Liver (tissue), 9 donors: ENCODE results near the gene PARP16. TPM values are rescaled to one million over a fixed set of nuclear protein-coding genes. Genes with fewer than 3 reads are reported as not detected.

ENCODE experiments used
- DNase-seq: peaks from one replicate; pipeline ENCODE4 v3.0.0-alpha.2; 2017; ENCODE audit warnings: low spot score
- H3K27ac ChIP-seq, 2 donors: one replicate each; pipeline ENCODE4 v1.7.0; 2013; ENCODE audit warnings: inconsistent platforms in 2 of 2, low read length in 2 of 2, control low read depth in 1 of 2, low read depth in 1 of 2, mild to moderate bottlenecking in 1 of 2
- H3K27me3 ChIP-seq, 4 donors: one replicate each; pipeline versions ENCODE4 v1.6.1 to v1.7.0; 2013; ENCODE audit warnings: low read length in 3 of 4, inconsistent platforms in 1 of 4, mild to moderate bottlenecking in 1 of 4, moderate library complexity in 1 of 4; ENCODE audit not compliant: control insufficient read depth in 4 of 4, insufficient read depth in 4 of 4
- H3K36me3 ChIP-seq, 4 donors: one replicate each; pipeline versions ENCODE4 v1.6.1 to v1.7.0; 2013; ENCODE audit warnings: low read length in 3 of 4, mild to moderate bottlenecking in 3 of 4, low read depth in 1 of 4, moderate library complexity in 1 of 4; ENCODE audit not compliant: control insufficient read depth in 4 of 4, insufficient read depth in 3 of 4
- H3K4me1 ChIP-seq, 4 donors: one replicate each; pipeline versions ENCODE4 v1.6.1 to v1.7.0; 2013; ENCODE audit warnings: low read length in 3 of 4, mild to moderate bottlenecking in 3 of 4, moderate library complexity in 1 of 4; ENCODE audit not compliant: control insufficient read depth in 4 of 4, insufficient read depth in 4 of 4
- H3K4me3 ChIP-seq, 3 donors: one replicate each; pipeline versions ENCODE4 v1.6.1 to v1.7.0; 2013; ENCODE audit warnings: low read length in 3 of 3, control low read depth in 1 of 3, low read depth in 1 of 3, mild to moderate bottlenecking in 1 of 3
- H3K9ac ChIP-seq, 2 donors: one replicate each; pipeline ENCODE4 v1.7.0; 2013; ENCODE audit warnings: low read length in 2 of 2, mild to moderate bottlenecking in 2 of 2, moderate library complexity in 2 of 2, control low read depth in 1 of 2, low read depth in 1 of 2
- H3K9me3 ChIP-seq, 4 donors: one replicate each; pipeline versions ENCODE4 v1.6.1 to v1.7.0; 2013; ENCODE audit warnings: low read length in 3 of 4; ENCODE audit not compliant: control insufficient read depth in 4 of 4
- ATF3 ChIP-seq: IDR thresholded peaks from 2 replicates; pipeline ENCODE4 v1.6.1; 2016; ENCODE audit warnings: antibody characterized with exemption
- CTCF ChIP-seq: fragments of 150-350 bp; IDR thresholded peaks from 2 replicates; pipeline ENCODE4 v1.5.1; 2017; ENCODE audit warnings: improper control_type of control experiment, low read depth, low read length; ENCODE audit not compliant: missing input control
- EGR1 ChIP-seq, 2 donors: IDR thresholded peaks; 2 replicates each; pipeline ENCODE4 v1.6.1; 2016 to 2018; ENCODE audit warnings: antibody characterized with exemption in 2 of 2, low read depth in 2 of 2
- FOXA1 ChIP-seq: IDR thresholded peaks from 2 replicates; pipeline ENCODE4 v1.6.1; 2016; ENCODE audit warnings: antibody characterized with exemption
- FOXA2 ChIP-seq: IDR thresholded peaks from 2 replicates; pipeline ENCODE4 v1.6.1; 2016; ENCODE audit warnings: antibody characterized with exemption
- GABPA ChIP-seq, 2 donors: IDR thresholded peaks in 1 of 2; conservative IDR thresholded peaks in 1 of 2; 2 replicates each; pipeline ENCODE4 v1.6.1; 2016; ENCODE audit warnings: antibody characterized with exemption in 2 of 2, mild to moderate bottlenecking in 1 of 2, moderate library complexity in 1 of 2
- HNF4A ChIP-seq, 2 donors: conservative IDR thresholded peaks; 2 replicates each; pipeline ENCODE4 v1.6.1; 2016; ENCODE audit warnings: antibody characterized with exemption in 2 of 2, mild to moderate bottlenecking in 2 of 2
- HNF4G ChIP-seq: IDR thresholded peaks from 2 replicates; pipeline ENCODE4 v1.6.1; 2016; ENCODE audit warnings: antibody characterized with exemption
- JUND ChIP-seq, 2 donors: IDR thresholded peaks; 2 replicates each; pipeline ENCODE4 v1.6.1; 2016; ENCODE audit warnings: antibody characterized with exemption in 2 of 2
- NR2F2 ChIP-seq: IDR thresholded peaks from 2 replicates; pipeline ENCODE4 v1.6.1; 2016; ENCODE audit warnings: antibody characterized with exemption
- RAD21 ChIP-seq, 2 donors: IDR thresholded peaks; 2 replicates each; pipeline ENCODE4 v1.6.1; 2016; ENCODE audit warnings: antibody characterized with exemption in 2 of 2, mild to moderate bottlenecking in 2 of 2
- REST ChIP-seq: IDR thresholded peaks from 2 replicates; pipeline ENCODE4 v1.6.1; 2016; ENCODE audit warnings: antibody characterized with exemption, mild to moderate bottlenecking
- RXRA ChIP-seq, 2 donors: IDR thresholded peaks; 2 replicates each; pipeline ENCODE4 v1.6.1; 2017 to 2018; ENCODE audit warnings: antibody characterized with exemption in 2 of 2, mild to moderate bottlenecking in 1 of 2
- SP1 ChIP-seq: IDR thresholded peaks from 2 replicates; pipeline ENCODE4 v1.6.1; 2018; ENCODE audit warnings: antibody characterized with exemption, mild to moderate bottlenecking
- TAF1 ChIP-seq: conservative IDR thresholded peaks from 2 replicates; pipeline ENCODE4 v1.6.1; 2016; ENCODE audit warnings: antibody characterized with exemption, mild to moderate bottlenecking
- YY1 ChIP-seq: IDR thresholded peaks from 2 replicates; pipeline ENCODE4 v1.6.1; 2016; ENCODE audit warnings: antibody characterized with exemption, mild to moderate bottlenecking
- WGBS: extraction: QIAGEN DNeasy Blood & Tissue Kit; methylation state at CpG from one replicate; pipeline ENCODE4 v1.1.7; 2013; 5-methylcytosine and 5-hydroxymethylcytosine counted together
- polyA plus RNA-seq, 2 donors: library from polyadenylated mRNA; stranded (reverse) in 1 of 2; unstranded in 1 of 2; fragments of 200-250 nt in 1 of 2; fragments of >200 nt in 1 of 2; fragmentation: Nextera tagmentation in 1 of 2; extraction: Ambion mirVana in 1 of 2; gene quantifications; one replicate each; pipeline versions ENCODE4 v1.2.1 to v1.2.3, GENCODE V29; 2013 to 2015
- total RNA-seq, 2 donors: library from RNA; depleted of rRNA; stranded (reverse); fragments of >200 nt; gene quantifications; one replicate each; pipeline ENCODE4 v1.2.3, GENCODE V29; 2014
- TF ChIP-seq, protein P1 (sequence below): IDR thresholded peaks from 2 replicates; pipeline ENCODE4 v1.6.1; 2016; ENCODE audit warnings: antibody characterized with exemption
- TF ChIP-seq, protein P2 (sequence below): IDR thresholded peaks from 2 replicates; pipeline ENCODE4 v1.6.1; 2016; ENCODE audit warnings: antibody characterized with exemption
- donor health status: healthy.
- donor health status: healthy.
- donor health status: healthy.
- donor health status: healthy.
- donor health status: healthy.

Gene PARP16
- total and polyA plus RNA-seq, 4 donors = 4.0 to 6.9 (median 5.7) TPM

DNA sequence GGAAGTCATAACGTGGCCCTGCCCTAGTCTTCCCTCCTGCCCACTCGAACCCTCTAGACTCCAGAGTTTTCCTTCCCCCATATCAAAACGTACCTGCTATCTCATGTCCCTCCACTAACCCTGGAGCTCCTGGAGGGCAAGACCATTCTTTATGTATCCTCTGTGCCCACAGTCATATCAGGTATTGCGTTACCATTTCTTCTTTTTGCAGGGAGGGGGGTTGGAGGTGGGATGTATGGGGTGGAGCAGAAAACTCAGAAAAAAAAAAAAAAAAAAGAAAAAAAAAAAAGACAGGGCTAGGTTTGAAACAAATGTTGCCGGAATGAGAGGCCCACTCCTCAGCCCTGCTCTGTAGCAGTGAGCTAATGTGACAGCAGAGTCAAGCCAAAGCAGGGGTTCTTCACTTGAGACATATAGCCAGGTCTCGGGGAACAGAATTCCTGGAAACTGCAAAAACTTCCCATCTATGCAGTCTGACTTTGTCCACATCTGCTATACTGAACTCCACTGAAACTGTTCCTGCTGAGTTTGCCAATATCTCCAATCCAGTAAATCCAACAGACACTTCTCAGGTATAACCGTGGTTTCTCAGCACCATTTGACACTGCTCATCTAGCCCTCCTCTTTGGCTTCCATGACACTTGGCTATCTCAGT lies 31.1 kb downstream of the PARP16 start:
- no peak for DNase-seq
- no peaks in the 10 kb centered on the region for H3K4me1 ChIP-seq
- H3K9me3 ChIP-seq = no peaks in the 10 kb centered on the region
- peaks cover 0 to 33% (median 19%) of the 10 kb centered on the region in 4 donors for H3K36me3 ChIP-seq
- WGBS = 96% methylated on average over 7 of the region's 7 CpGs
- no peaks in the 10 kb centered on the region for H3K27me3 ChIP-seq
- H3K27ac ChIP-seq = no peak overlapping the region
- H3K4me3 ChIP-seq = no peak overlapping the region
- TF ChIP-seq RXRA (IDR thresholded peaks at IDR 0.05) (no peak), EGR1 (IDR thresholded peaks at IDR 0.05; ENCODE audit: low read depth in 2 of 2) (no peak), FOXA2 (no peak), GABPA (IDR thresholded peaks at IDR 0.05 in 1 of 2, conservative IDR thresholded peaks at IDR 0.05 in 1 of 2) (no peak), HNF4G (no peak), ATF3 (no peak), REST (no peak), YY1 (no peak), SP1 (no peak), TAF1 (no peak), JUND (IDR thresholded peaks at IDR 0.05) (no peak), RAD21 (IDR thresholded peaks at IDR 0.05) (no peak), NR2F2 (no peak), CTCF (no peak), HNF4A (conservative IDR thresholded peaks at IDR 0.05) (no peak), FOXA1 (no peak)
- TF ChIP-seq, protein P1, sequence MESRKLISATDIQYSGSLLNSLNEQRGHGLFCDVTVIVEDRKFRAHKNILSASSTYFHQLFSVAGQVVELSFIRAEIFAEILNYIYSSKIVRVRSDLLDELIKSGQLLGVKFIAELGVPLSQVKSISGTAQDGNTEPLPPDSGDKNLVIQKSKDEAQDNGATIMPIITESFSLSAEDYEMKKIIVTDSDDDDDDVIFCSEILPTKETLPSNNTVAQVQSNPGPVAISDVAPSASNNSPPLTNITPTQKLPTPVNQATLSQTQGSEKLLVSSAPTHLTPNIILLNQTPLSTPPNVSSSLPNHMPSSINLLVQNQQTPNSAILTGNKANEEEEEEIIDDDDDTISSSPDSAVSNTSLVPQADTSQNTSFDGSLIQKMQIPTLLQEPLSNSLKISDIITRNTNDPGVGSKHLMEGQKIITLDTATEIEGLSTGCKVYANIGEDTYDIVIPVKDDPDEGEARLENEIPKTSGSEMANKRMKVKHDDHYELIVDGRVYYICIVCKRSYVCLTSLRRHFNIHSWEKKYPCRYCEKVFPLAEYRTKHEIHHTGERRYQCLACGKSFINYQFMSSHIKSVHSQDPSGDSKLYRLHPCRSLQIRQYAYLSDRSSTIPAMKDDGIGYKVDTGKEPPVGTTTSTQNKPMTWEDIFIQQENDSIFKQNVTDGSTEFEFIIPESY = no peak
- TF ChIP-seq, protein P2, sequence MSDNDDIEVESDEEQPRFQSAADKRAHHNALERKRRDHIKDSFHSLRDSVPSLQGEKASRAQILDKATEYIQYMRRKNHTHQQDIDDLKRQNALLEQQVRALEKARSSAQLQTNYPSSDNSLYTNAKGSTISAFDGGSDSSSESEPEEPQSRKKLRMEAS = no peak
- H3K9ac ChIP-seq = no peak overlapping the region
